Activated naive CD4-positive, alpha-beta T cell treated with anti-CD3 and anti-CD28 coated beads, Interleukin-2, amount 50 U/mL, for 16 hours (primary cell): ENCODE data around the gene WDFY4.

Experiments
- DNase-seq: peaks from one replicate; pipeline ENCODE4 v3.0.0-alpha.2; 2020

The WDFY4 gene

GRCh38 chr10:48948470-48949037, 263.9 kb downstream of the WDFY4 start:
- no peak for DNase-seq

- no peak for DNase-seq
Observed at GRCh38 chr10:48951707-48952106, 267.0 kb downstream of the WDFY4 start.

- no peak for DNase-seq
Observed at GRCh38 chr10:48957361-48958151, 272.9 kb downstream of the WDFY4 start.

DNA sequence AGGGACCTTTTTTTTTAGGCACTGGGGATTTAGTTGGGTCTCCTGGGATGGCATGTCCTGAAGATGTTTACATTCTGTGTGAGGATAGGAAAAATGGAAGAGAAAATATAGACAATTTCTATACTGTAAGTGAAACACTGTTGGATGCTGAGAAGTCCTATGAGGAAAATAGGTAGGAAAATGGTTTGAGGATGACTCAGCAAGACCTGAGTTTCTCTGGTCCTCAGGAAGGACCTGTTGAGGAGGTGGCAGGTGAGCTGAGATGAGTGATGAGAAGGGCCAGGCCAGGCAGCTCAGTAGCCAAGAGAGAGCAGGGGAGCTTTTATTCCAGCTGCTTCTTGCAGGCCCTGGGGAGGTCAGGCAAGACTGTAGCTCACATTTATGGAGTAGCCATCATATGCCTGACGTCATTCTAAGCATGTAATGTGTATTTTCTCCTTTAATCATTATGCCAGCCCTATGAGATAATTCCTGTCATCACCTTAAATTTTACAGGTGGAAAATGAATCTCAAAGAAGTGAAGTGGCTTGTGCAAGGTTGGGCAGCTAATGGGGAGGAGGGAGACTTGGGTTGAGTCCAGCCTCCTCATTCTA, 274.0 kb downstream of the WDFY4 start:
- DNase-seq: no peak

- no peak for DNase-seq
Observed at GRCh38 chr10:48964038-48964437, 279.4 kb downstream of the WDFY4 start.

DNA sequence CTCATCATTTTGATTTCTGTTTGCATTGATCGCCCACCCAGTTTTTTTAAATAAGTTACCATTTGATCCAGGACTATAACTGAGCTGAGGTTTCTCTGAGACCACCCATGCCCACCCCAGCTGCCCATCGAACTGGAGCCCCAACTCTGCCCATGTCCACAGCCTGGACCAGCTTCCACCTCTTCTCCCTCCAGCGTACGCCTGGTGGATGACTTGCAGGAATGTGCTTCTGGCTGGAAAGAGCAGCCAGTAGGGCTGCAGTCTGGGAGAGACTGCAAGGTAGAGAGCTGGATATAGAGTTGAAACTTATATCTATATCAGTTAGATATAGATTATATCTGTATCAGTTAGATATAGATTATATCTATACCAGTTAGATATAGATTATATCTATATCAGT, 280.8 kb downstream of the WDFY4 start:
- no peak for DNase-seq

DNA sequence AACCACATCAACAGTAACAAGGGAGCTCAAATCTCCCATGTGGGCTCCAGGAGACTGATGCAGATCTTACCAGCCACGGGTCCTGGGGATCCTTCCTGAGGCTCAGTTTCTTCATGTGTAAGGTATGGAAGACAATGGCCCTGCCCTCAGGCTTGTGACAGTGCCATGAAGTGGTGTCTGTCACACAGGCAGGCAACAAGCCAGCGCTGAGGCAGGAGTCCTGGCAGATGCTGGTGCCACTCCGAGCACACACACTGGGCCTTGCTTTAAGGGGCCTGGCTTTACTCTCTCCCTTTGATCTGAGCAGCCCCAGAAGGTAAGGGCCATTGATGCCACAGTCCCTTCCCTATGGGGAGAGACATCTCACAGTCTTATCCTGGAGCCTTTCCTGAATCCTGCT, 283.4 kb downstream of the WDFY4 start:
- no peak for DNase-seq

GRCh38 chr10:48970046-48970445, 285.4 kb downstream of the WDFY4 start:
- DNase-seq: no peak

GRCh38 chr10:48970654-48971053, 286.0 kb downstream of the WDFY4 start:
- no peak for DNase-seq

GRCh38 chr10:48973065-48973464, 288.4 kb downstream of the WDFY4 start:
- no peak for DNase-seq

DNA sequence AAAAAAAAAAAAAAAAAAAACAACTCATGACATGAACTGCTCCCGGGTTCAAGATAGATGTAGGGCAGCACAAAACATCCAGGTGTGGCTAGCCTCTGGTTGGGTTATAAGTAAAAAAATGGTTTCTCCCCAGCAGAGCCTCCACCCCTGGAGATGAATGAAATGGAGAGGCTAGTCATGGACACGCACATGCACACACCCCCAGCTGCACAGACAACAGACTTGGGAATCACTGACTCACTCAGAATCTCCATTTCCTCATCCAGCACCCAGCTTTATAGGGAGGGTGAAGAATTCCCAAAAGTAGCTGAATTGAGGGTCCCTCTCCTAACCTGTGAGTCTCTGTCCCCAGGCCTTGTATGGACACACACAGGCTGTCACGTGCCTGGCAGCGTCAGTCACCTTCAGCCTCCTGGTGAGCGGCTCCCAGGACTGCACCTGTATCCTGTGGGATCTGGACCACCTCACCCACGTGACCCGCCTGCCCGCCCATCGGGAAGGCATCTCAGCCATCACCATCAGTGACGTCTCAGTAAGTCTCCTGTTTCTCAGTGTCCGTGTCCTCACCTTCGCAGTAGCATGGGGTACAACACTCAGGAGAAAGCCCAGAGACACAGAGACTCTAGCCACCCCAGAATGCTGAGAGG, 290.0 kb downstream of the WDFY4 start:
- DNase-seq: no peak

GRCh38 chr10:48976196-48976595, 291.5 kb downstream of the WDFY4 start:
- DNase-seq: no peak

DNA sequence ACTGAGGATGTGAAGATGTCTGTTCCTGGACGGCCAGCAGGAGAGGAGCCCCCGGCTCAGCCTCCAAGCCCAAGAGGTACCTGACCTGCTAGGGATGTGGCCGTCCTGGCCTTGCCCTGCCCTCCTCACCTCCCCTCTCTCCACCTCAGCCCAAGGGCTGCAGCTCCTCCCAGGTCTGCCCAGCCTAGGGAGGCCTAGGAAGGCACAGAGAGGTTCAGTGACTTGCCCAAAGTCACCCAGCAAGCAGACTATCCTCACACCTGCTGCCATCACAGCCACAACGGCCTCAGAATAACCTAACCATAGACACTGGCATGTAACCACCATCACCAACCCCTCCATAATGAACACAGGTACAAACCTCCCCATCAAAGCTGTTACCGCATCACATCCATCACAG, 293.6 kb downstream of the WDFY4 start:
- DNase-seq: no peak

- DNase-seq: no peak
Observed at GRCh38 chr10:48981310-48981907, 296.7 kb downstream of the WDFY4 start.

- DNase-seq: no peak
Observed at GRCh38 chr10:48982584-48982983, 297.9 kb downstream of the WDFY4 start.

GRCh38 chr10:48983648-48984351, 299.1 kb downstream of the WDFY4 start:
- no peak for DNase-seq

DNA sequence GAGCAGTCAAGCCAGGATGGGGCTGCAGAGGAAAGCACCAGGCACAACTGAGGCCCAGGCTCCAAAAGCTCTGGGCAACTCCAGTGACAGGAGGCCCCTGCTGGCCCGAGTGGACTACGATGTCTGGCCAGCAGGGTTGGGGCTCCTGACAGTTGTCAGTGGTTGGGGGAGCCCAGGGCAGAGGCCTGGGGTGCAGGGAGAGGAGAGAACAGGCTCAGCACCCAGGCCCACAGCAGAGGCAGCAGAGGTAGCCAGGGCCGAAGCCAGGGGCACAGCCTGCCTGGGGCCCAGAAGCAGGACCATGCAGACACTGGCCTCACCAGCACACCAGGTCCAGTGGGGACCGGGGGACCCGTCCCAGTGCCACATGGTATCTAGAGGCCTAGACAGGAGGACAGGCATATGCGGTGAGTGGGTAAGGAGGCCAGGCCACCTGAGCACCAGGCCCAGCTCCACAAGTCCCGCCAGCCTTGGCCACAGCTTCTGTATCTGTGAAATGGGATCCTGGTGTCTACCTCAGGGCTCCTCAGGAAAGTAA, 301.0 kb downstream of the WDFY4 start:
- DNase-seq: no peak

DNA sequence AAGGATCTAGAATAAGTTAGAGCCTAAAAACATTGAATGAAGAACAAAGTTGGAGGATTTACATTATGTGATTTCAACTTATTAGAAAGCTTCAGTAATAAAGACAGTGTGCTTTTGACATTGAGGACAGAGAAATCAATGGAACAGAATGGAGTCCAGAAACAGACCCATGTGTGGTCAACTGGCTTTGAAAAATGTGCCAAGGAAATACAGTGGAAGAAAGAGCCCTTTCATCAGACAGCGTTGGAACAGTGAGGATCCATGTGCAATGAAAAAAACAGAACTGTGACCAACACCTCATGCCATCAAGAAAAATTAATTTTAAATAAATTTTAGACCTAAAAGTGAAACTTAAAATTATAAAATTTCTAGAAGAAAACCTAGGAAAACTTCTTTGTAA, 305.6 kb downstream of the WDFY4 start:
- DNase-seq: no peak

GRCh38 chr10:48993627-48994026, 309.0 kb downstream of the WDFY4 start:
- DNase-seq: no peak

- DNase-seq: no peak
Observed at GRCh38 chr10:48996329-48996728, 311.7 kb downstream of the WDFY4 start.

DNA sequence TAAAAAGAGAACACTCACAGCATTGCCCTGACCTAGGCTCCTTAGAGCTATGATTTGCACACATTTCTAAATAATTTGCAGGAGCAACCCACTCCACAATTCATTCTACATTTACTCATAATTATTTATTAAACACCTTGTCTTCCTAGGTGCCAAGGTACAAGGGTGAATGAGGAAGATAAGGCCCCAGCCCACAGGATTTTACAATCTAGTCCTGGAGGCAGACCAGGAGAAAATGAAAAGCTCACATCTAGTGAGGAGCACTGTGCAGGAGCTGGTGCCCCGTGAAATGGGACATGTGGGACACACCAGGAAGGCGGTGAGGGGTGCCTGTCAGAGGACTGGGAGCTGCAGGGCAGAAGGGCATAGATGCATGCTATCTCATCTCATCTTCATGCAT, 314.7 kb downstream of the WDFY4 start:
- no peak for DNase-seq
